Adrenal gland (tissue), 5 donors: ENCODE results near the gene SMAD7.

Experiments used
- POLR2A ChIP-seq, 2 donors: fragments of 450-650 bp; IDR thresholded peaks; one replicate each; pipeline ENCODE4 v1.6.1; 2017; ENCODE audit warnings: antibody characterized with exemption in 2 of 2, mild to moderate bottlenecking in 2 of 2, moderate library complexity in 1 of 2
- TF ChIP-seq, protein P1 (sequence below), 6 experiments: fragments of 450-650 bp in 4 of 6; fragments of 200-600 bp in 2 of 6; sonication (generic) in 1 of 6; IDR thresholded peaks; 1 replicate in 5 of 6; 2 replicates in 1 of 6; pipeline versions ENCODE4 v1.5.1 to v1.8.0; 2016 to 2021; ENCODE audit warnings: antibody characterized with exemption in 6 of 6, mild to moderate bottlenecking in 2 of 6, moderate library complexity in 1 of 6
- donor health status: DM: no; HTN: no; CAD: no.

DNA sequence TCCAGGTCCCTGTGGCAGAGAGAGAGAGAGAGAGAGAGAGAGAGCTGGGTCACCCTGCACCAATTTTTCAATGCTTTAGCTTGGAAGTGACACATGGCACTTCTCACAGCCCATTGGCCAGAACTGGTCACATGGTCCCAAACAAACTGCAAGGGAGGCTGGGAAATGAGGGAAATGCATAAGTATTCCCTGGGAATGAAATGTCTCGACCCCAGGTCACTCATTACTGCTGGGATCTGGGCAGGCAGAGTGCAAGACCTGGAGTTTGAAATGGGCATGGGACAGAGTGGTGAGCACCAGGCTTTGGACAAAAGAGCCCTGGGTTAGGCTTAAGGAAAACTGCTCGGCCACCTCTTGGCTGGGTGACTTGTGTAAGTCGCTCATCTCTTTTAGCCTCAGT is 37.0 kb downstream of the SMAD7 start:
- TF ChIP-seq, protein P1, sequence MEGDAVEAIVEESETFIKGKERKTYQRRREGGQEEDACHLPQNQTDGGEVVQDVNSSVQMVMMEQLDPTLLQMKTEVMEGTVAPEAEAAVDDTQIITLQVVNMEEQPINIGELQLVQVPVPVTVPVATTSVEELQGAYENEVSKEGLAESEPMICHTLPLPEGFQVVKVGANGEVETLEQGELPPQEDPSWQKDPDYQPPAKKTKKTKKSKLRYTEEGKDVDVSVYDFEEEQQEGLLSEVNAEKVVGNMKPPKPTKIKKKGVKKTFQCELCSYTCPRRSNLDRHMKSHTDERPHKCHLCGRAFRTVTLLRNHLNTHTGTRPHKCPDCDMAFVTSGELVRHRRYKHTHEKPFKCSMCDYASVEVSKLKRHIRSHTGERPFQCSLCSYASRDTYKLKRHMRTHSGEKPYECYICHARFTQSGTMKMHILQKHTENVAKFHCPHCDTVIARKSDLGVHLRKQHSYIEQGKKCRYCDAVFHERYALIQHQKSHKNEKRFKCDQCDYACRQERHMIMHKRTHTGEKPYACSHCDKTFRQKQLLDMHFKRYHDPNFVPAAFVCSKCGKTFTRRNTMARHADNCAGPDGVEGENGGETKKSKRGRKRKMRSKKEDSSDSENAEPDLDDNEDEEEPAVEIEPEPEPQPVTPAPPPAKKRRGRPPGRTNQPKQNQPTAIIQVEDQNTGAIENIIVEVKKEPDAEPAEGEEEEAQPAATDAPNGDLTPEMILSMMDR (IDR thresholded peaks at IDR 0.05), result no peak
- TF ChIP-seq POLR2A (IDR thresholded peaks at IDR 0.05), result no peak
